Hippocampal formation (tissue), 2 donors: Measurements from ENCODE around the gene B3GALNT2.
A peak's percentile ranks its signal among the peaks of the same experiment; 100 is the strongest.
"Not testable (repeated sequence)": the region's sequence is repeated elsewhere in the genome, so short reads cannot be mapped to it uniquely, and the experiment has no call there.

Experiments
- DNase-seq, 2 donors: peaks; one replicate each; lab custom pipeline; 2025; lab: John Stamatoyannopoulos, UW

Gene B3GALNT2

GRCh38 chr1:235504122-235504493 is at the start of gene B3GALNT2:
Gene B3GALNT2, minus strand, starts transcription at chr1:235504452. Its CDS starts 200 bp downstream, at chr1:235504252.
- DNase-seq: no peak

- no peak for DNase-seq
These were observed 48.9 kb upstream of the B3GALNT2 start for GRCh38 chr1:235553112-235553551.

- no peak for DNase-seq
These were observed 48.0 kb upstream of the B3GALNT2 start for GRCh38 chr1:235552146-235552716.

- no peak for DNase-seq
These were observed 45.3 kb upstream of the B3GALNT2 start for GRCh38 chr1:235549351-235550139.

- DNase-seq: not testable (repeated sequence)
These were observed 42.3 kb upstream of the B3GALNT2 start for GRCh38 chr1:235546369-235547155.

GRCh38 chr1:235545292-235545930 is 41.2 kb upstream of the B3GALNT2 start:
- no peak for DNase-seq

GRCh38 chr1:235542845-235543244 is 38.6 kb upstream of the B3GALNT2 start:
- not testable (repeated sequence) for DNase-seq

GRCh38 chr1:235533476-235534168 is 29.4 kb upstream of the B3GALNT2 start:
- DNase-seq: no peak

GRCh38 chr1:235532360-235532759 is 28.1 kb upstream of the B3GALNT2 start:
- no peak for DNase-seq

- no peak for DNase-seq
These were observed 23.1 kb upstream of the B3GALNT2 start for GRCh38 chr1:235527196-235527814.

GRCh38 chr1:235525314-235525713 is 21.1 kb upstream of the B3GALNT2 start:
- no peak for DNase-seq

GRCh38 chr1:235516862-235517446 is 12.7 kb upstream of the B3GALNT2 start:
- no peak for DNase-seq

GRCh38 chr1:235515844-235516512 is 11.7 kb upstream of the B3GALNT2 start:
- no peak for DNase-seq

- peak in 1 of 2 donors; percentile 33 for DNase-seq
These were observed 9.5 kb upstream of the B3GALNT2 start for GRCh38 chr1:235513495-235514366.

GRCh38 chr1:235511470-235512240 is 7.4 kb upstream of the B3GALNT2 start:
- no peak for DNase-seq

GRCh38 chr1:235510823-235511222 is 6.6 kb upstream of the B3GALNT2 start:
- DNase-seq: no peak

- DNase-seq: no peak
These were observed 3.4 kb upstream of the B3GALNT2 start for GRCh38 chr1:235507623-235508022.

GRCh38 chr1:235504494-235505222 is 406 bp upstream of the B3GALNT2 start:
- peak; percentile 98 for DNase-seq
